GM11168 (cell line): Measurements from ENCODE around the gene DUSP2.

Source experiments
- in situ Hi-C: fragments of 300-500 bp; cut with MboI; formaldehyde crosslinking; loops from one replicate; pipeline ENCODE4 v1.12.0; 2022; ENCODE audit warnings: low sequenced_read_pairs; ENCODE audit not compliant: unreplicated experiment

DUSP2 gene

GRCh38 chr2:96117701-96118588 is 27.3 kb downstream of the DUSP2 start:
- in situ Hi-C loops: loop anchor here (10.0 to 25.0 kb wide), 2 partner anchors 113 to 331 kb away; no protein-coding TSS in a partner anchor

- in situ Hi-C loops: loop anchor here (10.0 to 25.0 kb wide), 2 partner anchors 112 to 330 kb away; no protein-coding TSS in a partner anchor
These were observed 28.2 kb downstream of the DUSP2 start for GRCh38 chr2:96116879-96117533.

GRCh38 chr2:96116424-96116878 is 28.8 kb downstream of the DUSP2 start, which contains the start of gene ADRA2B:
Gene ADRA2B, minus strand, starts transcription at chr2:96116571. Its CDS starts 422 bp downstream, at chr2:96116149.
- in situ Hi-C loops: loop anchor here (10.0 to 25.0 kb wide), 2 partner anchors 112 to 329 kb away; no protein-coding TSS in a partner anchor

- in situ Hi-C loops: loop anchor here (10.0 to 25.0 kb wide), 2 partner anchors 111 to 329 kb away; no protein-coding TSS in a partner anchor
These were observed 29.4 kb downstream of the DUSP2 start for GRCh38 chr2:96115631-96116423.

- in situ Hi-C loops: loop anchor here (10.0 to 25.0 kb wide), 2 partner anchors 110 to 328 kb away; no protein-coding TSS in a partner anchor
These were observed 30.2 kb downstream of the DUSP2 start for GRCh38 chr2:96114903-96115581.

- in situ Hi-C loops: loop anchor here (10.0 to 25.0 kb wide), 2 partner anchors 110 to 327 kb away; no protein-coding TSS in a partner anchor
These were observed 30.7 kb downstream of the DUSP2 start for GRCh38 chr2:96114546-96114902.

- in situ Hi-C loops: loop anchor here (10.0 to 25.0 kb wide), 2 partner anchors 109 to 327 kb away; no protein-coding TSS in a partner anchor
These were observed 31.3 kb downstream of the DUSP2 start for GRCh38 chr2:96113951-96114350.

- in situ Hi-C loops: loop anchor here (10.0 to 25.0 kb wide), 2 partner anchors 109 to 326 kb away; no protein-coding TSS in a partner anchor
These were observed 31.9 kb downstream of the DUSP2 start for GRCh38 chr2:96113367-96113677.

- in situ Hi-C loops: loop anchor here (10.0 to 25.0 kb wide), 2 partner anchors 108 to 325 kb away; no protein-coding TSS in a partner anchor
These were observed 32.5 kb downstream of the DUSP2 start for GRCh38 chr2:96112501-96113366.

- in situ Hi-C loops: loop anchor here (10.0 to 25.0 kb wide), 2 partner anchors 107 to 325 kb away; no protein-coding TSS in a partner anchor
These were observed 33.3 kb downstream of the DUSP2 start for GRCh38 chr2:96111823-96112500.

GRCh38 chr2:96111257-96111640 is 34.0 kb downstream of the DUSP2 start:
- in situ Hi-C loops: loop anchor here (10.0 to 25.0 kb wide), 2 partner anchors 106 to 324 kb away; no protein-coding TSS in a partner anchor

- in situ Hi-C loops: loop anchor here (10.0 to 25.0 kb wide), 2 partner anchors 106 to 323 kb away; no protein-coding TSS in a partner anchor
These were observed 34.5 kb downstream of the DUSP2 start for GRCh38 chr2:96110621-96111256.

- in situ Hi-C loops: loop anchor here (10.0 to 25.0 kb wide), 2 partner anchors 105 to 323 kb away; no protein-coding TSS in a partner anchor
These were observed 35.2 kb downstream of the DUSP2 start for GRCh38 chr2:96109931-96110511.

- in situ Hi-C loops: loop anchor here (25.0 kb wide), 1 partner anchor 322 kb away; no protein-coding TSS in a partner anchor
These were observed 35.9 kb downstream of the DUSP2 start for GRCh38 chr2:96109361-96109680.

GRCh38 chr2:96108541-96109360 is 36.5 kb downstream of the DUSP2 start:
- in situ Hi-C loops: loop anchor here (25.0 kb wide), 1 partner anchor 321 kb away; no protein-coding TSS in a partner anchor

- in situ Hi-C loops: loop anchor here (25.0 kb wide), 1 partner anchor 321 kb away; no protein-coding TSS in a partner anchor
These were observed 37.1 kb downstream of the DUSP2 start for GRCh38 chr2:96108151-96108540.
